Natural killer cell (primary cell): ENCODE results near the gene PGAP1. TPM values are rescaled to one million over a fixed set of nuclear protein-coding genes. Genes with fewer than 3 reads are reported as not detected.

ENCODE experiments used
- ATAC-seq, 3 donors: fragments of 150-1000 bp in 2 of 3; fragments of 200-7000 bp in 1 of 3; cut with Tn5 transposase; 1 replicate in 1 of 3; 2 replicates in 2 of 3; pipeline ENCODE4 v1.10.0; 2021; ENCODE audit warnings: mild to moderate bottlenecking in 2 of 3, moderate library complexity in 2 of 3
- DNase-seq, 2 donors: peaks; one replicate each; pipeline versions ENCODE4 v3.0.0 to v3.0.0-alpha.2; 2013 to 2021; ENCODE audit warnings: mixed read lengths in 1 of 2
- H3K27ac ChIP-seq: one replicate; pipeline ENCODE4 v1.5.1; 2013; ENCODE audit warnings: mild to moderate bottlenecking, low read length
- H3K27me3 ChIP-seq: one replicate; pipeline ENCODE4 v1.6.1; 2013; ENCODE audit warnings: low read length; ENCODE audit not compliant: control insufficient read depth, insufficient read depth
- H3K36me3 ChIP-seq: one replicate; pipeline ENCODE4 v1.6.1; 2013; ENCODE audit warnings: low read length; ENCODE audit not compliant: control insufficient read depth, insufficient read depth
- H3K4me1 ChIP-seq: one replicate; pipeline ENCODE4 v1.6.1; 2013; ENCODE audit warnings: low read length; ENCODE audit not compliant: control insufficient read depth, insufficient read depth
- H3K4me3 ChIP-seq: one replicate; pipeline ENCODE4 v1.5.1; 2013; ENCODE audit warnings: low read length
- H3K9me3 ChIP-seq: one replicate; pipeline ENCODE4 v1.6.1; 2013; ENCODE audit warnings: low read length; ENCODE audit not compliant: control insufficient read depth, insufficient read depth
- H3K27ac Mint-ChIP-seq, 2 donors: one replicate each; pipeline ENCODE4 v1.8.0; 2022; ENCODE audit warnings: mild to moderate bottlenecking in 2 of 2, mixed read lengths in 2 of 2, moderate library complexity in 1 of 2
- H3K27me3 Mint-ChIP-seq, 2 donors: one replicate each; pipeline ENCODE4 v1.8.0; 2022; ENCODE audit warnings: low read depth in 2 of 2, mixed read lengths in 2 of 2
- H3K36me3 Mint-ChIP-seq: one replicate; pipeline ENCODE4 v1.8.0; 2022; ENCODE audit warnings: mixed read lengths
- H3K4me1 Mint-ChIP-seq, 2 donors: one replicate each; pipeline ENCODE4 v1.8.0; 2022; ENCODE audit warnings: mixed read lengths in 2 of 2
- H3K4me3 Mint-ChIP-seq: one replicate; pipeline ENCODE4 v1.8.0; 2022; ENCODE audit warnings: mild to moderate bottlenecking, moderate library complexity, mixed read lengths
- H3K9me3 Mint-ChIP-seq, 2 donors: one replicate each; pipeline ENCODE4 v1.8.0; 2022; ENCODE audit warnings: mixed read lengths in 2 of 2
- CTCF ChIP-seq: fragments of 200-600 bp; IDR thresholded peaks from one replicate; pipeline ENCODE4 v1.8.0; 2022; ENCODE audit warnings: antibody characterized with exemption
- WGBS: methylation state at CpG from one replicate; pipeline ENCODE4 v1.1.7; 2013; ENCODE audit warnings: missing lambda C conversion rate; ENCODE audit not compliant: insufficient coverage; 5-methylcytosine and 5-hydroxymethylcytosine counted together
- intact Hi-C: fragments of 100-400 bp; cut with micrococcal nuclease; formaldehyde crosslinking; loops from one replicate; pipeline ENCODE4 v1.14.2; 2022
- total RNA-seq, 4 donors: library from RNA; stranded (reverse); fragments of 120-200 nt in 1 of 4; gene quantifications; one replicate each; pipeline versions ENCODE4 v1.2.3 to v1.2.4, GENCODE V29; 2013 to 2022

Gene PGAP1
- total RNA-seq, 3 donors from 2014 or later (not counting 1 experiment from before 2014, with no cell fraction given) = 2.5 to 4.9 (median 3.3) TPM

GRCh38 chr2:196957881-196958525 lies 31.5 kb upstream of the PGAP1 start:
- Mint-ChIP-seq H3K4me1 (peaks cover 27 to 31% of the 10 kb centered on the region in 2 donors), H3K27ac (no peak overlapping the region), H3K27me3 (peaks cover 0 to 5% of the 10 kb centered on the region in 2 donors), H3K4me3 (no peak overlapping the region), H3K9me3 (no peaks in the 10 kb centered on the region), H3K36me3 (no peaks in the 10 kb centered on the region)
- DNase-seq = no peak
- no CpG with 5 or more reads among the region's 1 CpG for WGBS
- no peaks in the 10 kb centered on the region for H3K36me3 ChIP-seq
- no peaks in the 10 kb centered on the region for H3K27me3 ChIP-seq
- no peak for ATAC-seq
- H3K27ac ChIP-seq = no peak overlapping the region
- TF ChIP-seq CTCF = no peak
- H3K9me3 ChIP-seq = no peaks in the 10 kb centered on the region
- intact Hi-C loops = no loop called here
- no peak overlapping the region for H3K4me3 ChIP-seq
- H3K4me1 ChIP-seq = peaks cover 2% of the 10 kb centered on the region

- intact Hi-C loops = no loop called here
- Histone ChIP-seq H3K27me3 (no peaks in the 10 kb centered on the region), H3K27ac (no peak overlapping the region), H3K9me3 (no peaks in the 10 kb centered on the region), H3K36me3 (no peaks in the 10 kb centered on the region), H3K4me1 (peaks cover 2% of the 10 kb centered on the region), H3K4me3 (no peak overlapping the region)
- H3K27me3 Mint-ChIP-seq = peaks cover 0 to 5% of the 10 kb centered on the region in 2 donors
- DNase-seq (no peak), ATAC-seq (no peak)
- WGBS = 95% methylated on average over 4 of the region's 5 CpGs
- no peaks in the 10 kb centered on the region for H3K9me3 Mint-ChIP-seq
- H3K4me1 Mint-ChIP-seq = peaks cover 21 to 25% of the 10 kb centered on the region in 2 donors
- no peak overlapping the region for H3K27ac Mint-ChIP-seq
- H3K4me3 Mint-ChIP-seq = no peak overlapping the region
- TF ChIP-seq CTCF = no peak
- no peaks in the 10 kb centered on the region for H3K36me3 Mint-ChIP-seq
Measured at GRCh38 chr2:196957442-196957841, 30.9 kb upstream of the PGAP1 start.

GRCh38 chr2:196956069-196956468 lies 29.6 kb upstream of the PGAP1 start:
- Mint-ChIP-seq H3K27ac (no peak overlapping the region), H3K9me3 (no peaks in the 10 kb centered on the region), H3K4me3 (no peak overlapping the region), H3K4me1 (peaks cover 8 to 12% of the 10 kb centered on the region in 2 donors), H3K27me3 (peaks cover 0 to 9% of the 10 kb centered on the region in 2 donors), H3K36me3 (no peaks in the 10 kb centered on the region)
- no peaks in the 10 kb centered on the region for H3K9me3 ChIP-seq
- WGBS = 79% methylated on average over 6 of the region's 6 CpGs
- no peaks in the 10 kb centered on the region for H3K36me3 ChIP-seq
- ATAC-seq = no peak
- H3K27ac ChIP-seq = no peak overlapping the region
- no peak for TF ChIP-seq CTCF
- no peak overlapping the region for H3K4me3 ChIP-seq
- no peaks in the 10 kb centered on the region for H3K27me3 ChIP-seq
- DNase-seq = no peak
- intact Hi-C loops = no loop called here
- no peaks in the 10 kb centered on the region for H3K4me1 ChIP-seq

GRCh38 chr2:196955036-196955435 lies 28.5 kb upstream of the PGAP1 start:
- WGBS = 83% methylated on average over 1 of the region's 3 CpGs
- H3K4me1 Mint-ChIP-seq = peaks cover 6 to 12% of the 10 kb centered on the region in 2 donors
- no peaks in the 10 kb centered on the region for H3K36me3 Mint-ChIP-seq
- DNase-seq = no peak
- no peak overlapping the region for H3K27ac ChIP-seq
- no peaks in the 10 kb centered on the region for H3K9me3 Mint-ChIP-seq
- no peaks in the 10 kb centered on the region for H3K9me3 ChIP-seq
- no peak for ATAC-seq
- no peak overlapping the region for H3K27ac Mint-ChIP-seq
- no peak for TF ChIP-seq CTCF
- H3K27me3 ChIP-seq = no peaks in the 10 kb centered on the region
- no peak overlapping the region for H3K4me3 ChIP-seq
- H3K36me3 ChIP-seq = no peaks in the 10 kb centered on the region
- H3K4me3 Mint-ChIP-seq = no peak overlapping the region
- no peaks in the 10 kb centered on the region for H3K4me1 ChIP-seq
- intact Hi-C loops = no loop called here
- H3K27me3 Mint-ChIP-seq = peaks cover 0 to 9% of the 10 kb centered on the region in 2 donors
